Esophagus (tissue), 2 donors: ENCODE measurements around the gene ZNF423. TPM values are rescaled to one million over a fixed set of nuclear protein-coding genes. Genes with fewer than 3 reads are reported as not detected.

Source experiments
- H3K27ac ChIP-seq, 2 donors: one replicate each; pipeline ENCODE4 v1.5.1; 2013; ENCODE audit warnings: low read depth in 2 of 2, mild to moderate bottlenecking in 2 of 2, inconsistent platforms in 1 of 2, low read length in 1 of 2, moderate library complexity in 1 of 2
- H3K27me3 ChIP-seq, 2 donors: one replicate each; pipeline ENCODE4 v1.6.1; 2013; ENCODE audit warnings: low read length in 2 of 2, control low read depth in 1 of 2, mild to moderate bottlenecking in 1 of 2; ENCODE audit not compliant: insufficient read depth in 2 of 2, control insufficient read depth in 1 of 2
- H3K36me3 ChIP-seq, 2 donors: one replicate each; pipeline ENCODE4 v1.6.1; 2013; ENCODE audit warnings: low read length in 1 of 2; ENCODE audit not compliant: control insufficient read depth in 2 of 2, insufficient read depth in 2 of 2
- H3K4me1 ChIP-seq, 2 donors: one replicate each; pipeline ENCODE4 v1.6.1; 2013; ENCODE audit warnings: low read length in 1 of 2; ENCODE audit not compliant: control insufficient read depth in 2 of 2, insufficient read depth in 2 of 2
- H3K4me3 ChIP-seq, 2 donors: one replicate each; pipeline ENCODE4 v1.5.1; 2013; ENCODE audit warnings: low read length in 2 of 2, mild to moderate bottlenecking in 2 of 2, low read depth in 1 of 2, moderate library complexity in 1 of 2
- H3K9me3 ChIP-seq, 2 donors: one replicate each; pipeline ENCODE4 v1.6.1; 2013; ENCODE audit warnings: mild to moderate bottlenecking in 2 of 2, low read depth in 1 of 2, low read length in 1 of 2, moderate library complexity in 1 of 2; ENCODE audit not compliant: control insufficient read depth in 2 of 2, insufficient read depth in 1 of 2
- WGBS, 2 donors: extraction: QIAGEN DNeasy Blood & Tissue Kit; methylation state at CpG; one replicate each; pipeline ENCODE4 v1.1.7; 2013; 5-methylcytosine and 5-hydroxymethylcytosine counted together
- polyA plus RNA-seq, 2 donors: library from polyadenylated mRNA; stranded (reverse); fragments of 200-250 nt; gene quantifications; one replicate each; pipeline ENCODE4 v1.2.3, GENCODE V29; 2013
- donor health status: healthy with polysubstance abuse.
- donor health status: Bipolar disorder and iron deficiency.

Gene ZNF423
- polyA plus RNA-seq, 2 donors, result 0.53 to 0.67 TPM

- Histone ChIP-seq H3K4me3 (no peak overlapping the region), H3K4me1 (no peaks in the 10 kb centered on the region), H3K36me3 (no peaks in the 10 kb centered on the region), H3K27ac (no peak overlapping the region), H3K27me3 (no peaks in the 10 kb centered on the region), H3K9me3 (no peaks in the 10 kb centered on the region)
- 87 to 89% methylated on average over 13 of the region's 13 CpGs for WGBS, 2 donors
Measured at GRCh38 chr16:49469930-49470451, 385.9 kb downstream of the ZNF423 start.

GRCh38 chr16:49469311-49469670 is 386.6 kb downstream of the ZNF423 start:
- H3K4me1 ChIP-seq, result no peaks in the 10 kb centered on the region
- WGBS, 2 donors, result 91 to 93% methylated on average over 6 of the region's 6 CpGs
- H3K36me3 ChIP-seq, result no peaks in the 10 kb centered on the region
- H3K27me3 ChIP-seq, result no peaks in the 10 kb centered on the region
- H3K27ac ChIP-seq, result no peak overlapping the region
- no peaks in the 10 kb centered on the region for H3K9me3 ChIP-seq
- H3K4me3 ChIP-seq, result no peak overlapping the region

GRCh38 chr16:49468611-49469310 is 387.2 kb downstream of the ZNF423 start:
- H3K9me3 ChIP-seq, result no peaks in the 10 kb centered on the region
- no peaks in the 10 kb centered on the region for H3K36me3 ChIP-seq
- no peaks in the 10 kb centered on the region for H3K4me1 ChIP-seq
- H3K4me3 ChIP-seq, result no peak overlapping the region
- no peaks in the 10 kb centered on the region for H3K27me3 ChIP-seq
- no peak overlapping the region for H3K27ac ChIP-seq
- WGBS, 2 donors, result 82 to 87% methylated on average over 3 of the region's 3 CpGs

- Histone ChIP-seq H3K27ac (no peak overlapping the region), H3K9me3 (no peaks in the 10 kb centered on the region), H3K36me3 (no peaks in the 10 kb centered on the region), H3K27me3 (no peaks in the 10 kb centered on the region), H3K4me1 (no peaks in the 10 kb centered on the region), H3K4me3 (no peak overlapping the region)
- 87% methylated on average over 12 of the region's 12 CpGs for WGBS, 2 donors
Measured at GRCh38 chr16:49467540-49468372, 388.2 kb downstream of the ZNF423 start.

GRCh38 chr16:49466881-49467280 is 389.0 kb downstream of the ZNF423 start:
- Histone ChIP-seq H3K4me1 (no peaks in the 10 kb centered on the region), H3K4me3 (no peak overlapping the region), H3K27me3 (no peaks in the 10 kb centered on the region), H3K27ac (no peak overlapping the region), H3K36me3 (no peaks in the 10 kb centered on the region), H3K9me3 (no peaks in the 10 kb centered on the region)
- 79 to 88% methylated on average over 1 of the region's 1 CpG for WGBS, 2 donors

GRCh38 chr16:49466529-49466831 is 389.4 kb downstream of the ZNF423 start:
- H3K9me3 ChIP-seq, result no peaks in the 10 kb centered on the region
- H3K36me3 ChIP-seq, result no peaks in the 10 kb centered on the region
- H3K4me1 ChIP-seq, result no peaks in the 10 kb centered on the region
- no peak overlapping the region for H3K27ac ChIP-seq
- 86 to 92% methylated on average over 4 of the region's 4 CpGs for WGBS, 2 donors
- no peaks in the 10 kb centered on the region for H3K27me3 ChIP-seq
- H3K4me3 ChIP-seq, result no peak overlapping the region

- Histone ChIP-seq H3K4me3 (no peak overlapping the region), H3K36me3 (no peaks in the 10 kb centered on the region), H3K9me3 (no peaks in the 10 kb centered on the region), H3K27me3 (no peaks in the 10 kb centered on the region), H3K4me1 (no peaks in the 10 kb centered on the region), H3K27ac (no peak overlapping the region)
- WGBS, 2 donors, result 88 to 89% methylated on average over 19 of the region's 19 CpGs
Measured at GRCh38 chr16:49465661-49466528, 390.0 kb downstream of the ZNF423 start.

- H3K36me3 ChIP-seq, result no peaks in the 10 kb centered on the region
- no peak overlapping the region for H3K4me3 ChIP-seq
- H3K9me3 ChIP-seq, result no peaks in the 10 kb centered on the region
- H3K4me1 ChIP-seq, result no peaks in the 10 kb centered on the region
- WGBS, 2 donors, result 38 to 43% methylated on average over 36 to 40 of the region's 40 CpGs
- no peaks in the 10 kb centered on the region for H3K27me3 ChIP-seq
- H3K27ac ChIP-seq, result no peak overlapping the region
Measured at GRCh38 chr16:49464877-49465504, 390.9 kb downstream of the ZNF423 start.

- Histone ChIP-seq H3K36me3 (no peaks in the 10 kb centered on the region), H3K4me3 (no peak overlapping the region), H3K9me3 (no peaks in the 10 kb centered on the region), H3K27me3 (no peaks in the 10 kb centered on the region), H3K27ac (no peak overlapping the region), H3K4me1 (no peaks in the 10 kb centered on the region)
- 61 to 76% methylated on average over 2 of the region's 2 CpGs for WGBS, 2 donors
Measured at GRCh38 chr16:49464093-49464492, 391.8 kb downstream of the ZNF423 start.
